Right cardiac atrium (tissue), 5 donors: ENCODE data around the gene CAMTA1. TPM values are rescaled to one million over a fixed set of nuclear protein-coding genes. Genes with fewer than 3 reads are reported as not detected.
"Not testable (repeated sequence)": the region's sequence is repeated elsewhere in the genome, so short reads cannot be mapped to it uniquely, and the experiment has no call there.

ENCODE experiments used
- ATAC-seq, 2 donors: fragments of 200-7000 bp; cut with Tn5 transposase; one replicate each; pipeline versions ENCODE4 v1.8.0 to v1.9.1; 2020; ENCODE audit warnings: moderate library complexity in 2 of 2, mild to moderate bottlenecking in 1 of 2
- DNase-seq, 3 donors: peaks; one replicate each; pipeline ENCODE4 v3.0.0-alpha.2; 2020
- H3K27ac ChIP-seq: one replicate; pipeline ENCODE4 v1.5.1; 2013; ENCODE audit warnings: mild to moderate bottlenecking, low read length, control low read depth, moderate library complexity
- H3K27me3 ChIP-seq: one replicate; pipeline ENCODE4 v1.6.1; 2013; ENCODE audit not compliant: control insufficient read depth, insufficient read depth
- H3K4me1 ChIP-seq: one replicate; pipeline ENCODE4 v1.6.1; 2013; ENCODE audit warnings: low read length; ENCODE audit not compliant: control insufficient read depth, insufficient read depth
- H3K4me3 ChIP-seq: one replicate; pipeline ENCODE4 v1.5.1; 2013; ENCODE audit warnings: low read length, control low read depth
- H3K9me3 ChIP-seq: one replicate; pipeline ENCODE4 v1.6.1; 2013; ENCODE audit warnings: low read length; ENCODE audit not compliant: control insufficient read depth
- WGBS: extraction: QIAGEN DNeasy Blood & Tissue Kit; methylation state at CpG from one replicate; pipeline ENCODE4 v1.1.7; 2013; 5-methylcytosine and 5-hydroxymethylcytosine counted together
- intact Hi-C, 4 donors: fragments of 100-400 bp; cut with DNase I; formaldehyde crosslinking; loops; one replicate each; pipeline versions ENCODE4 v1.11.0 to v1.14.0; 2022 to 2023
- polyA plus RNA-seq: library from polyadenylated mRNA; stranded (reverse); fragments of 200-250 nt; gene quantifications from one replicate; pipeline ENCODE4 v1.2.3, GENCODE V29; 2013
- total RNA-seq, 4 donors: library from RNA; stranded (reverse); fragmentation: NEBNext Ultra II Directional; extraction: Animal tissue kit (Norgen Biotek cat#: 25700); gene quantifications; one replicate each; pipeline ENCODE4 v1.2.1, GENCODE V29; 2021
- donor health status: healthy with polysubstance abuse.
- donor health status: DM: no; HTN: yes; CAD: no.
- donor health status: DM: no; HTN: no; CAD: no.
- donor health status: DM: no; HTN: yes; CAD: no; lungs with severe emphysema.
- donor health status: DM: yes; HTN: yes; CAD: no.

Gene CAMTA1
- total and polyA plus RNA-seq, 5 donors = 155 to 334 (median 164) TPM

DNA sequence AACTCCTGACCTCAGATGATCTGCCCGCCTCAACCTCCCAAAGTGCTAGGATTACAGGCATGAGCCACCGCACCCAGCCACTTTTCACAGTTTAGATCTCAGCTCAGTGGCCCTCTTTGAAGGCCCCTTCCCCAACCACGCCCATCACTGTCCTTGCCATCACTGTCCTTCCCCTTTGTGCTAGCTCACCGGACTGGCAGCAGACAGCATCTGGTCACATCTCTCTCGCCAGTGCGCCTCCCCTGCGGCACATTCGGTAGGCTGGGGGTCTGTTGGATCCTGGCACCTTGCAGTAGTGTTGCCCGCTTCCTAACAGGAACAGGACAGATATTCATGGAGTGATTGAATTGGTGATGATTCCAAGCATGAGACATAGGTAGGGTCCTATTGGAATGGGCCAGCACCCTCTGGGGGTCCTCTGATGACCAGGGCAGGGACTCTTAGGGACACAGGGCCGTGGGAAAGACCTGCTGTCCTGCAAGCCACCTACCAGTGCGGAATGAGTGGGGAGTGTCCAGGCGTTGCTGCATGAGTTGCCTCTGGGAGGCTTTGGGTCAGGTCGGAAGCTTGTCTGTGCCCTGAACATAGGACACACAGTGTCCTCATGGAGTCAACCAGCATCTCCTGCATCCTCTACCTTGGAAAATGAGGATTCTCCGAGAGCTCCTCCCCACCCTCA, 807.0 kb downstream of the CAMTA1 start:
- no peaks in the 10 kb centered on the region for H3K27me3 ChIP-seq
- no peak overlapping the region for H3K4me3 ChIP-seq
- intact Hi-C loops = no loop called here
- H3K4me1 ChIP-seq = no peaks in the 10 kb centered on the region
- no peak overlapping the region for H3K27ac ChIP-seq
- no peak for ATAC-seq
- WGBS = 91% methylated on average over 14 of the region's 14 CpGs
- H3K9me3 ChIP-seq = no peaks in the 10 kb centered on the region
- DNase-seq = no peak

DNA sequence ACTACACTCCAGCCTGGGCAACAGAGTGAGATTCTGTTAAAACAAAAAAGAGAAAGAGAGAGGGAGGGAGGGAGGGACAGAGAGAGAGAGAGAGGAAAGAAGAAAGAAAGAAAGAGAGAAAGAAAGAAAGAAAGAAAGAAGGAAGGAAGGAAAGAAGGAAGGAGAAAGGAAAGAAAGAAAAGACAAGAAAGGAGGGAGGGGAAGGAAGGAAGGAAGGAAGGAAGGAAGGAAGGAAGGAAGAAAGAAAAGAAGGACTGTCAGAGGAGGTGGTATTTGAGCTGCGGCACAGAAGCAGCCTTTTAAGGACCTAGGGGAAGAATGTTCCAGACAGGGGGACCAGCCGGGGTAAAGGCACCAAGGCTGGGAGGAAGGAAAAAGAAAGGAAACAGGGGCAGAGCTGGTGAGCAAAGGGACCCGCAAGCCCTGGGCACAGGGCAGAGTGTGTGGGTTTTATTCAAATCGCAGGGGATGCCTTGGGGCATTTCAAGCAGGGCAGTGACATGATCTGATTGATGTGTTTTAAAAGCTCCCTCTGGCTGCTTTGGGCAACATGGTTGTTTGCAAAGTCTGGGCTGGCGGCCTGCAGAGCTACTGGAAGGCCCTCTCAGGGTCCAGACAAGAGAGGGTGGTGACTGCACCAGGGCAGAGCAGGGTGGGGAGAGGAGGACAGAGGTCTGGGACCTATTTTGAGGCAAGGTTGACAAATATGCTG, 808.9 kb downstream of the CAMTA1 start:
- no peak for DNase-seq
- Histone ChIP-seq H3K27ac (no peak overlapping the region), H3K4me1 (no peaks in the 10 kb centered on the region), H3K9me3 (no peaks in the 10 kb centered on the region), H3K4me3 (no peak overlapping the region), H3K27me3 (no peaks in the 10 kb centered on the region)
- ATAC-seq = no peak
- WGBS = 65% methylated on average over 5 of the region's 5 CpGs
- intact Hi-C loops = no loop called here

DNA sequence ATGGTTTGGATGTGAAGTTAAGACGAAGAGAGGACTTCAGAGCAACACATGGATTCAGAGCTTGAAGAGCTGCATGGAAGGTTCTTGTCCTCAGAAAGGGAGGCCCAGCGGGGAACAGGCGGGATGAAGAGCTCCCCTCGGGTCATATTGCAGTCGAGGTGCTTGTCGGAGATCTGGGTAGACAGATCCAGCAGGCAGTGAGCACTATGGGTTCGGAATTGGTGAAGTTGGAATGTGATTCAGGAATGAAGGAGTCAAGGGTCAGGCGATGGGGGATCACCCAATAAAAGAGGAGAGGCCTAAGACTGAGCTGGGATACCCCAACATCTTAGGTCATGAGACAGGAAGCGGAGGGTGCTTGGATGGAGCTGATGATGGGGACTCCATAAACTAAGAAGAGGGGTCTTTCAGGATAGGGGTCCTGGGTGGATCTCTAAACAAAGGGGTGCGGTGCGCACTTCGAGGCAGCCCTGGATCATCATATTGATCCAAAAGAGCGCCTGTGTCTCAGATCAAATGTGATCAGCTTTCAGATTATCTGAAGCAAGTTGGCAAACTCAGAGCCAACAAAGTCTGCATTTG, 809.6 kb downstream of the CAMTA1 start:
- ATAC-seq (no peak), DNase-seq (peak in 1 of 3 donors; percentile 11)
- intact Hi-C loops = no loop called here
- no peaks in the 10 kb centered on the region for H3K9me3 ChIP-seq
- no peaks in the 10 kb centered on the region for H3K4me1 ChIP-seq
- H3K27me3 ChIP-seq = no peaks in the 10 kb centered on the region
- 92% methylated on average over 13 of the region's 13 CpGs for WGBS
- H3K27ac ChIP-seq = no peak overlapping the region
- H3K4me3 ChIP-seq = no peak overlapping the region

DNA sequence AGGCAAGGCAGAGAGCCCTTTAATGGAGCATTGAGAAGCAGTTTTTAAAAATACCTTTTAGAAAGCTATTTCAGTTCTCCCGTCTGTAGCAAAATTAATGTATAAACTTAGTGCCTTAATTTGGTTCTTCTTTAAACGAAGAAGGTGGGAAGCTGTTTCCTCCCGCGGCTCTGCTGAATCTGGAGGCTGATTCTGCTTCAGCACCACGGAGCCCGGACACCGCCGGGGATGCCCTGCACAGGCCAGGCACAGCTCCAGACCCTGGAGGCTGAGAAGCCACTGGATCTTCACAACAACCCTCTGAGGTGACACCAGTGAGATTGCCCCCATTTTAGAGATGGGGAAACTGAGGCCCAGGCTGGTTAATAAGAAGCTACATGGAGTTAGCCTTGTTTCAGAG, 810.1 kb downstream of the CAMTA1 start:
- DNase-seq = peak in 1 of 3 donors; percentile 14
- Histone ChIP-seq H3K9me3 (no peaks in the 10 kb centered on the region), H3K4me1 (no peaks in the 10 kb centered on the region), H3K27me3 (no peaks in the 10 kb centered on the region), H3K27ac (no peak overlapping the region), H3K4me3 (no peak overlapping the region)
- ATAC-seq = no peak
- intact Hi-C loops = no loop called here
- WGBS = 75% methylated on average over 8 of the region's 8 CpGs

DNA sequence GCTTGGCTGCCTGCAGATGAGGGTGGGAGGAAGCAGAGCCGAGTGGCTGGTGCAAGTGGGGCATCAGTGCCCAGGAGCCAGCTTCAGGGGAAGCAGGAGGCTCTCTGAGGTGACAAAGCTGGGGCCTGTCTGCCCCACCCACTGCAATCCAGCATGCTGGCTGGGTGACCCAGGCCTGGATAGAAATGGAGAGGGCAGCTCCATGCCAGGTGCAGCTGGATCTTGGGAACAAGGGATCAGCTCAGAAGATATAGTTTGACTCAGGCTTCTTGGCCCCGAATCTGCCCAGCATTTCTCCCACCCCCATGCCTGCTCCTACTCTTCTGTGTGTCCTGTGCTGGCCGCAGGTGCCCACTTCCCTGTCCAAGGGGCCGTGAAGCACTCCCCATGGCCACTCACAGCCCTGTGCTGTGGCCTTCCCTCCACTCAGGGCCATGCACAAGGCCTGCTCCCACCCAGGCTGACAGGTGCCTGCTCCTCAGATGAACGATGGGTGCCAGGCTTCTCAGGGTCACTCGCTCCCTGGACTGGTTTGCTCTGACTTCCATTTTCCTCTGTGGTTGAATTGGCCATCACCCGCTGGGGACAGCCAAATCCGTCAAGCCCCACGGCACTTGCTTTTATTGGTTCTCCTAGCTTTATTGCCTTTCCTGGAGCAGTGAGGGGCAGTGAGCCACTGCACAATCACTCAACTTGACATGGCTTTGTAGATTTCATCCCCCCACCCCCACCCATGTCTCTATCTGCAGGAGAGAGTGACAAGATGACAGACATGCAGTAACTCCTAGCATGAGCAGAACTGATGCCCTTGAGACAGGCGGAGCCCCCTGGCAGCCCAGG, 811.1 kb downstream of the CAMTA1 start:
- no peaks in the 10 kb centered on the region for H3K4me1 ChIP-seq
- no peaks in the 10 kb centered on the region for H3K9me3 ChIP-seq
- 80% methylated on average over 10 of the region's 10 CpGs for WGBS
- intact Hi-C loops = no loop called here
- DNase-seq (peak in 1 of 3 donors; percentile 37), ATAC-seq (peak in 1 of 2 donors; percentile 36)
- H3K4me3 ChIP-seq = no peak overlapping the region
- H3K27me3 ChIP-seq = no peaks in the 10 kb centered on the region
- no peak overlapping the region for H3K27ac ChIP-seq

DNA sequence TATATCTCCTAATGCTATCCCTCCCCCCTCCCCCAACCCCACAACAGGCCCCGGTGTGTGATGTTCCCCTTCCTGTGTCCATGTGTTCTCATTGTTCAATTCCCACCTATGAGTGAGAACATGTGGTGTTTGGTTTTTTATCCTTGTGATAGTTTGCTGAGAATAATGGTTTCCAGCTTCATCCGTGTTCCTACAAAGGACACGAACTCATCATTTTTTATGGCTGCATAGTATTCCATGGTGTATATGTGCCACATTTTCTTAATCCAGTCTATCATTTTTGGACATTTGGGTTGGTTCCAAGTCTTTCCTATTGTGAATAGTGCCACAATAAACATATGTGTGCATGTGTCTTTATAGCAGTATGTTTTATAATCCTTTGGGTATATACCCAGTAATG, 812.8 kb downstream of the CAMTA1 start:
- H3K27ac ChIP-seq, ATAC-seq, intact Hi-C loops, H3K4me3 ChIP-seq, DNase-seq, H3K27me3 ChIP-seq, H3K9me3 ChIP-seq, H3K4me1 ChIP-seq: not testable (repeated sequence)
- 97% methylated on average over 2 of the region's 3 CpGs for WGBS

DNA sequence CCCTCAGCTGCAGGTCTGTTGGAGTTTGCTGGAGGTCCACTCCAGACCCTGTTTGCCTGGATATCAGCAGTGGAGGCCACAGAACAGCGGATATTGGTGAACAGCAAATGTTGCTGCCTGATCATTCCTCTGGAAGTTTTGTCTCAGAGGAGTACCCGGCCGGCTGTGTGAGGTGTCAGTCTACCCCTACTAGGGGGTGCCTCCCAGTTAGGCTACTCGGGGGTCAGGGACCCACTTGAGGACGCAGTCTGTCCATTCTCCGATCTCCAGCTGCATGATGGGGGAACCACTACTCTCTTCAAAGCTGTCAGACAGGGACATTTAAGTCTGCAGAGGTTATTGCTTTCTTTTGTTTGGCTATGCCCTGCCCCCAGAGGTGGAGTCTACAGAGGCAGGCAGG, 819.7 kb downstream of the CAMTA1 start:
- 96% methylated on average over 6 of the region's 6 CpGs for WGBS
- H3K4me3 ChIP-seq, H3K9me3 ChIP-seq, ATAC-seq, H3K27me3 ChIP-seq, intact Hi-C loops, H3K4me1 ChIP-seq, H3K27ac ChIP-seq: not testable (repeated sequence)
- peak in 1 of 3 donors; percentile 1 for DNase-seq

DNA sequence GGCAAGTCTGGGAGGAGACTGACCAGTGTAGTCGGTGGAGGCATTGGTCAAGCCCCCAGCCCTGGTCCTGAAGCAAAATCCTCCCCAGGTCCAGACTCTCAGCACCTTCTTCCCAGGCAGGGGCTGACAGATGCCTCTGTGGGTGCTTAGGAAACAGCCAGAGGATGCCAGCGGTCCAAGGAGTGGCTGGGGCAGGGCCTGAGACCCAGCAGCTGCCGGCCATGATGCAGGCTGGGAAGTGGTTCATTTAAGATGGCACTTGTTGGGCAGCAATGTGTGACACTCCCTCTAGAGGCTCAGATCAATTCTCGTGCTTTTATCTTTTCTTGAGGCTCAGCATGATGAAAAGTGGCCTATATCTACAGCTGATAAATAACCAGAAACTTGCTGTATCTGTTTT, 820.8 kb downstream of the CAMTA1 start:
- H3K4me3 ChIP-seq = no peak overlapping the region
- no peaks in the 10 kb centered on the region for H3K27me3 ChIP-seq
- no peaks in the 10 kb centered on the region for H3K9me3 ChIP-seq
- intact Hi-C loops = no loop called here
- DNase-seq (no peak), ATAC-seq (no peak)
- no peak overlapping the region for H3K27ac ChIP-seq
- 73% methylated on average over 4 of the region's 4 CpGs for WGBS
- H3K4me1 ChIP-seq = no peaks in the 10 kb centered on the region

DNA sequence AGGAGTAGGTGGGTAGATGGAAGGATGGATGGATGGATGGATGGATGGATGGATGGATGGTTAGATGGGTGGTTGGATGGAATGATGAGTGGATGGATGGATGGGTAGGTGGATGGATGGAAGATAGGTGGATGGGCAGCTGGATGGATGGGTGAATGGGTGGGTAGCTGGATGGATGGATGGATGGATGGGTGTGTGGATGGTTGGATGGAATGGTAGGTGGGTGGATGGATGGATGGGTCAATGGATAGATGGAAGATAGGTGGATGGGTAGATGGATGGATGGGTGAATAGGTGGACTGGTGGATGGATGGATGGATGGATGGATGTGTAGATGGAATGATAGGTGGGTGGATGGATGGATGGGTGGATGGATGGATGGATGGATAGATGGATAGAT, 821.8 kb downstream of the CAMTA1 start:
- ATAC-seq (no peak), DNase-seq (no peak)
- Histone ChIP-seq H3K4me3 (no peak overlapping the region), H3K27ac (no peak overlapping the region), H3K27me3 (no peaks in the 10 kb centered on the region), H3K4me1 (no peaks in the 10 kb centered on the region), H3K9me3 (no peaks in the 10 kb centered on the region)
- intact Hi-C loops = no loop called here

DNA sequence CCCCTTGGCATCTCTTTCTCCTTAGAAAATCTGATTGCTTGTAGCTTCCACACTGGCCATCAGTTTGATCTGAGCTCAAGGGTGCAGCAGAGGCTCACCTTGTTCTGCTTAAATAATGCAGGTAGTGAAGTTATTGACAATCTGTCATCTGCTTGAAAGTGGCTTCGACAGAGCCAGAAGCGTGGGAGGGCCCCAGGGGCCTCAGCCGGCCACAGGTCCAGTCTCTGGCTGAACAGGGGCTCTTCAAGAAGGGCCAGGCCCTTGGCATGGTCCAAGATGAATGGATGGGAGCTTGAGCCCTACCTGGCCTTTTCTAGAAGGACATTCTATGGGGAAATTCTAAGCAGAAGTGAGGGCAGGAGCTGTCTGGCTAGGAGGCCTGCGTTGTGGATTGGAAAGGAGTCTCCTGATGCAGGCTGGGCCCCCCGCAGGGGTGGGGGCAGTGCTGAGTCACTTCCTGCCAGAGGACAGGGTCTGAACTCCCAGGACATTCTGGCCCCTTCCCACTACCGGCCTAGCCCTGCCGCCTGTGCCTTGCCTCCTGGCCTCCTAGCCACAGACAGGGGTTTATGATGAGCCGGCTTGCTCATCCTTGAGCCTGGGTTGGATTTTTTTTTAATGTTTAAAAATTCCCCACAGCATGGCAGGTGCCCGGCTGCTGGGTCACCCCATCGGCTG, 823.5 kb downstream of the CAMTA1 start:
- no peak overlapping the region for H3K4me3 ChIP-seq
- WGBS = 56% methylated on average over 10 of the region's 10 CpGs
- H3K9me3 ChIP-seq = no peaks in the 10 kb centered on the region
- DNase-seq (peak in 1 of 3 donors; percentile 16), ATAC-seq (no peak)
- intact Hi-C loops = no loop called here
- H3K4me1 ChIP-seq = no peaks in the 10 kb centered on the region
- no peak overlapping the region for H3K27ac ChIP-seq
- no peaks in the 10 kb centered on the region for H3K27me3 ChIP-seq
